NCI-H460 (cell line): Measurements from ENCODE around the gene RCAN1. TPM values are rescaled to one million over a fixed set of nuclear protein-coding genes. Genes with fewer than 3 reads are reported as not detected.
A peak's percentile ranks its signal among the peaks of the same experiment; 100 is the strongest.

Source experiments
- DNase-seq: peaks from one replicate; pipeline ENCODE4 v3.0.0-alpha.2; 2016; ENCODE audit warnings: low read depth; ENCODE audit errors: extremely low read depth
- polyA plus RNA-seq: library from polyadenylated mRNA; depleted of rRNA; stranded (reverse); fragments of >200 nt; gene quantifications from 2 replicates; pipeline ENCODE4 v1.2.3, GENCODE V29; 2014; cell fraction: nucleus; rRNA removed
- total RNA-seq: library from RNA; depleted of rRNA; stranded (reverse); fragments of >200 nt; shearing (Covaris generic); gene quantifications from 2 replicates; pipeline ENCODE4 v1.2.3, GENCODE V29; 2014; rRNA removed

RCAN1 gene
- total RNA-seq = 11.2 TPM in 2 replicates
- 10.7 and 17.0 TPM in 2 replicates for polyA plus RNA-seq

- DNase-seq = peak; percentile 91
Observed at GRCh38 chr21:34614628-34615486, at the start of gene RCAN1. TSS of gene RCAN1 (minus strand) at chr21:34615113. CDS start at chr21:34615011, 102 bp downstream.

- no peak for DNase-seq
Observed at GRCh38 chr21:34661848-34662247, 46.9 kb upstream of the RCAN1 start.

- DNase-seq = no peak
Observed at GRCh38 chr21:34653522-34653921, 38.6 kb upstream of the RCAN1 start.

- no peak for DNase-seq
Observed at GRCh38 chr21:34651642-34652041, 36.7 kb upstream of the RCAN1 start.

- DNase-seq = no peak
Observed at GRCh38 chr21:34650861-34651431, 36.0 kb upstream of the RCAN1 start.

GRCh38 chr21:34649400-34649799 lies 34.5 kb upstream of the RCAN1 start:
- DNase-seq = no peak

GRCh38 chr21:34648739-34649297 lies 33.9 kb upstream of the RCAN1 start:
- DNase-seq = no peak

GRCh38 chr21:34647555-34647954 lies 32.6 kb upstream of the RCAN1 start:
- no peak for DNase-seq

GRCh38 chr21:34644825-34645224 lies 29.9 kb upstream of the RCAN1 start:
- DNase-seq = no peak

GRCh38 chr21:34642211-34643075 lies 27.5 kb upstream of the RCAN1 start:
- no peak for DNase-seq

GRCh38 chr21:34640858-34641257 lies 25.9 kb upstream of the RCAN1 start:
- no peak for DNase-seq

GRCh38 chr21:34639882-34640788 lies 25.2 kb upstream of the RCAN1 start:
- DNase-seq = no peak

GRCh38 chr21:34639250-34639649 lies 24.3 kb upstream of the RCAN1 start:
- no peak for DNase-seq

GRCh38 chr21:34636961-34637360 lies 22.0 kb upstream of the RCAN1 start:
- no peak for DNase-seq

GRCh38 chr21:34635307-34635706 lies 20.4 kb upstream of the RCAN1 start:
- DNase-seq = no peak

- DNase-seq = no peak
Observed at GRCh38 chr21:34632498-34632897, 17.6 kb upstream of the RCAN1 start.

- DNase-seq = peak; percentile 46
Observed at GRCh38 chr21:34630536-34631143, 15.7 kb upstream of the RCAN1 start.

GRCh38 chr21:34626131-34626530 lies 11.2 kb upstream of the RCAN1 start:
- DNase-seq = no peak

- no peak for DNase-seq
Observed at GRCh38 chr21:34625030-34625593, 10.2 kb upstream of the RCAN1 start.
